Epithelial cell of esophagus (primary cell): Measurements from ENCODE around the gene GPR35.

Experiments
- DNase-seq: peaks from one replicate; pipeline ENCODE4 v3.0.0; 2010; ENCODE audit warnings: low read depth
- H3K4me3 ChIP-seq: 2 replicates; pipeline ENCODE4 v1.5.1; 2011; ENCODE audit warnings: mild to moderate bottlenecking, low read length, control low read depth
- CTCF ChIP-seq: IDR thresholded peaks from 2 replicates; pipeline ENCODE4 v1.5.1; 2011; ENCODE audit warnings: low read depth, mild to moderate bottlenecking, low read length, control low read depth, inconsistent platforms; ENCODE audit not compliant: insufficient read depth; ENCODE audit errors: missing control alignments

The GPR35 gene

GRCh38 chr2:240637116-240637900 is 12.0 kb downstream of the GPR35 start:
- H3K4me3 ChIP-seq = no peak overlapping the region
- no peak for TF ChIP-seq CTCF
- DNase-seq = no peak

- DNase-seq = no peak
- H3K4me3 ChIP-seq = no peak overlapping the region
- TF ChIP-seq CTCF = no peak
These were observed 12.6 kb downstream of the GPR35 start for GRCh38 chr2:240637901-240638345.

- no peak for TF ChIP-seq CTCF
- DNase-seq = no peak
- H3K4me3 ChIP-seq = no peak overlapping the region
These were observed 13.4 kb downstream of the GPR35 start for GRCh38 chr2:240638512-240639160.

- no peak for TF ChIP-seq CTCF
- DNase-seq = no peak
- H3K4me3 ChIP-seq = no peak overlapping the region
These were observed 14.3 kb downstream of the GPR35 start for GRCh38 chr2:240639566-240639965.

GRCh38 chr2:240640939-240641338 is 15.7 kb downstream of the GPR35 start:
- no peak for DNase-seq
- no peak for TF ChIP-seq CTCF
- H3K4me3 ChIP-seq = no peak overlapping the region

GRCh38 chr2:240642061-240642805 is 17.0 kb downstream of the GPR35 start:
- no peak for TF ChIP-seq CTCF
- H3K4me3 ChIP-seq = no peak overlapping the region
- DNase-seq = no peak
